HG02588 (cell line): ENCODE measurements around the gene OTUB1.

ENCODE experiments used
- ATAC-seq: cut with Tn5 transposase; IDR thresholded peaks from one replicate; pipeline ENCODE4 v1.9.1; 2021; ENCODE audit warnings: mild to moderate bottlenecking, moderate library complexity; ENCODE audit not compliant: unreplicated experiment

OTUB1 gene

GRCh38 chr11:64022125-64022784 lies 36.0 kb downstream of the OTUB1 start:
- ATAC-seq, result no peak

GRCh38 chr11:64023712-64024710 lies 37.8 kb downstream of the OTUB1 start:
- ATAC-seq, result no peak

GRCh38 chr11:64025205-64025604 lies 39.0 kb downstream of the OTUB1 start:
- no peak for ATAC-seq

DNA sequence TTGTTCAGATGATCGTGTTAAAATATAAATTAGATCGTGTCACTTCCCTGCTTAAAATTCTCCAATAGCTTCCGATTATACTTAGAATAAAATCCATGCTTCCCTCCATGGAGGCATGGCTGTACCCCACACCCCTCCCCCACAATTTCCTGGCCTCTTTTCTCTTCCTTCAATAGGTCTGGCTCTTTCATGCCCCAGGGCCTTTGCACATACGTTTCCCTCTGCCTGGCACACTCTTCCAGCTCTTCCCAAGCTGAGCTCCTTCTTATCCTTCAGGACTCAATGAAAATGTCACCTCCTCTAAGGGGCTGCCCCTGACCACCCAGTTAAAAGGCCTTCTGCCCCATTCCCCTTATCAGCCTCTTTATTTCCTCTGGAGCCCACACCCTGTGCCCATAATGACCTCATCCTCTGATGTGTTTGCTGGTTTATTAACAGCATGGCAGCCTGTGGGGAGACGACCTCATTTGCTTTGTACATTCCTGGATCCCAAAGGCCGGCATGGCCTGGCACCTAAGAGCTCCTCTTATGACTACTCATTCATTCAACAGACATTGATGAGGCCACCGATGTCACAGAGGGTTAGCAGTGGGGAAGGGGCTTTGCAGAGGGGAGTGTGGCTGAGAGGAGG lies 40.5 kb downstream of the OTUB1 start:
- no peak for ATAC-seq

DNA sequence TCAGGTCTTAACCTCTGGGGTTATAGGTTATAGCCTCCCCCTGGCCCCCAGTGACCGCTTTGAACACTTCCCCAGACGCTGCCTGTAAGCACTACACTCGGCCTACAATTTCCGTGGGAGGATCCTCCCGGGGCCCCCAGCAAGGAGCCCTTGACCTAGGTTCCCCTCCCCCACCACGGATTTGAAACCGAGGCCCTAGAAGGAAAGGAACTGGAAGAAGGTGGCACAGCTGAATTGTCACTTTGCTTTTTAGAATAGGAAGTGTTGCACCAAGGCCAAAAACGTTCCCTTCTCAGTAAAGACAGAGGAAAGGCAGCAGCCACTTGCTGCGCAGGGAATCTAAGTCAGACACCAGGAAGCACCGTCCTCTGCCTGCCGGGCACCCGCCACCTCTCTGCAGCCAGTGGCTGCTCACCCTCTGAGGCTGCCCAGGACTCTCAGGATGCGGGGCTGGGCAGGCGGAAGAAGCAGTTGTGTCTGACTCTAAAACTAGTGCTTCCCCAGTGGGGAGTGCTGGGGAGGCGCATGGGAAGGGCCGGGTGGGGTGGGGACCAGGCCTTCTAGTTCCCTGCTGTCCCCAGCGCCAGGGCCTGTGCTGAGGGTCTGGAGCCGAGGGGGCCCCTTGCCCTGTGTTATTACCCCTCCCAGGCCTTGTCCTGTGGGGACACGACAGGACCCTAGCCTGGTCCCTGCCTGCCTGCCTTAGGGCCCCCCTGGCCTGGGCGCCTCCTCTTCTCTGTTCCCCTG lies 41.6 kb downstream of the OTUB1 start:
- ATAC-seq, result no peak

DNA sequence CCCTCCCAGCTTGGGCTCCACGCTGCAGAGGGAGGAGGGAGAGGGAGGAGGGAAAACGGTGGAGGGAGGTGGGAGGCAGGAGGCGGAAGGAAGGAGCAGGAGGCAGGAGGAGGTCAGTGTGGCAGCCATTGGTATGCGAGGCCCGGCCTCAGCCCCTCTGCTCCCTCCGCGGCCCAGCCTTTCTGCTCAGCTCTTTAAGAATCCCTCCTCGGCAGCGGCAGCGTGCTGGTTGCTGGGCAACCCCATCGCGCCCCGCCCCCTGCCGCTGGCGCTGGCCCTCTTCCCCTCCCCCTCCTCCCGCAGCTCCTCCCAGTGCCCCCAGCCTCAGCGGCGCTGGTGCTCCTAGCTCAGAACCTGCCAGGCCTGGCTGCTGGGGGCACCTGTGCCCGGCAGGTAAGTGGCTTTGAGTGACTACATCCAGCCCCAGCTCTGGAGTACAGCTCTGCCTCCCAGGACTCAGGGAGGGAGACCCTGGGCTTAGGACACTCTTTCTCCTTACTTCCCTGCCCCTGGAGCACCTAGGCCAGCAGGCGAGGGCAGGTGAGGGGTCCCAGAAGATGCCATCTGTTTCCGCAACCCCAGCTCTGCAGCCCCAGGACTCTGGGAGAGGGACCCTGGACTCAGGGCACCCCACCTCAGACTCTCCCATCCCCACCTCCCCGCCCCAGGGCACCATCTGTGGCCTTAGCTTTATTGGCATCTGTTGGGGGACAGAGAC lies 42.3 kb downstream of the OTUB1 start:
- ATAC-seq, result no peak

DNA sequence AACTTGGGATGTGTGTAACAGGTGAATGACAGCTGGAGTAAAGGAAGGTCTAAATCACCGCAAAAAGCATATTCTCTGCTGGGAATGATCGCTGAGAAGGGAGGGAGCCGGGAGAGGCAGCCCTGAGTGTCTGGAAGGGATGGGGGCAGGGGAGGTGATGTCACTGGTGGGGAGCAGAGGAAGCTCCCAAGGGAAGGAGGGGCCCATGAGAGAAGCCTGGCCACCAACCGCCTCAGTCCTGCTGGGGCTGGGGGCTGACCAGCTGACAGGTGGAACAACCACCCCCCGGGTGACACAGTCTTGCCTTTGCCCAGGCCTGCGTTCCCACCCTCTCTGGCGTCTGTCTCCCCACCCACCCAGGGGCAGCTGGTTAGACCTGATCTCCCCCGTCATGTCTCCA lies 43.5 kb downstream of the OTUB1 start:
- no peak for ATAC-seq

DNA sequence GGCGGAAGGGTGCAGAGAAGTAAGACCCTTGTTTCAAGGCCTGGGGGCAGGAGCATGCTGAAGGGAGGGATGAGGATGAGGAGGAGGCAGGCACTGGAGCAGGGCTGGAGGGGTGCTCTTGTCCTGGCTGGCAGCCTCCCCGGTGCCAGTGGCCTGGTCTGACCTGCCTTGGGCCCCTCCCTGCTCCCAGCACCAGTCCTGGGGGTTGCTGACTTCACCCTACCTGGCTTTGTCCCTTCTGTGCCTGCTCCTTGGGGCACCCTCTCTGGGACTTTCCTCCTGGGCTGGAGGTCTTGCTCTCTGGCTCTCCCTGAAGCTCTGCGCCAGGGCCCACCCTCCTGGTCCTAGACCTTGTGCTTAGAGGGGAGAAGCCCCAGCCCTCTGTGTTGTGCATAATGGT lies 44.8 kb downstream of the OTUB1 start:
- no peak for ATAC-seq

DNA sequence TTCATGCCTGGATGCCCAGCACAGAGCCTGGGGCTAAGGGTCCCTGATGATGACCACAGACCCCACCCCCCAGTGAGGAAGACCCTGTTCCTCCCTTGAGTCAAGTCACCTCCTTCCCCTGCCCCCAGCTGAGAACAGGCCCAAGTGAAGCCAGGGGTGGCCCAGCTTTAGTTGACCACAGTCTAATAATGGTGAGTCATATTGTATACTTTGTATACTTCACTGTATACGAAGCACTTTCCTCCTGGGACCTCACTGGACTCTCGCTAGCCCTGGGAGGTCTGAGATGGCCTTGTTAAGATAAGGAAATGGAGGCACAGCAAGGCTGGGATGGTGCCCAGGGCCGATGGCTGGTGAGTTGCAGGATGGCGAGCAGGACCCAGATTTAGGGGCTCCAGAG lies 45.8 kb downstream of the OTUB1 start:
- ATAC-seq, result no peak

- ATAC-seq, result no peak
These were observed 48.2 kb downstream of the OTUB1 start for GRCh38 chr11:64034411-64034811.

- ATAC-seq, result no peak
These were observed 48.9 kb downstream of the OTUB1 start for GRCh38 chr11:64035081-64035524.

DNA sequence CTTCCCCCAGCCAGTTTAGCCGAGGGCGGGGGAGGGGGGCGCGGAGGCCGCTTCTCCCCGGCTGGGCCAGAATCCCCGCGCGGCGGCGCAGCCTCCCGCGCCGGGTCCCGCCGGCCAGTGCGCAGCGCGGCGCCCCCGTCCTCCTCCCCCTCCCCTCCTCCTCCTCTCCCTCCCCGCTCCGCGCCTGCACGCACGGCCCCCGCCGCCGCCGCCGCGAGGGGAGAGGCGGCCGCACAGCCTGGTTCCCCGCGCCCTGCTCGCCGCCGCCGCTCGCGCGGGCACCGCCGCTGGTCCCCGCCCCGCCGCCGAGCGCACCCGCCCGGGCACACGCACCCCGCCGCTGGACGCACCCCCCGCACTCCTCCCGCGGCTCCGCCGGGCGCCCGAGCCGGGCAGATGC lies 49.3 kb downstream of the OTUB1 start, which contains the start of gene FLRT1:
TSS of gene FLRT1 (plus strand) at position 356 of the 400 bp plus-strand sequence. CDS start 80,337 bp downstream, outside the sequence.
- ATAC-seq, result no peak

DNA sequence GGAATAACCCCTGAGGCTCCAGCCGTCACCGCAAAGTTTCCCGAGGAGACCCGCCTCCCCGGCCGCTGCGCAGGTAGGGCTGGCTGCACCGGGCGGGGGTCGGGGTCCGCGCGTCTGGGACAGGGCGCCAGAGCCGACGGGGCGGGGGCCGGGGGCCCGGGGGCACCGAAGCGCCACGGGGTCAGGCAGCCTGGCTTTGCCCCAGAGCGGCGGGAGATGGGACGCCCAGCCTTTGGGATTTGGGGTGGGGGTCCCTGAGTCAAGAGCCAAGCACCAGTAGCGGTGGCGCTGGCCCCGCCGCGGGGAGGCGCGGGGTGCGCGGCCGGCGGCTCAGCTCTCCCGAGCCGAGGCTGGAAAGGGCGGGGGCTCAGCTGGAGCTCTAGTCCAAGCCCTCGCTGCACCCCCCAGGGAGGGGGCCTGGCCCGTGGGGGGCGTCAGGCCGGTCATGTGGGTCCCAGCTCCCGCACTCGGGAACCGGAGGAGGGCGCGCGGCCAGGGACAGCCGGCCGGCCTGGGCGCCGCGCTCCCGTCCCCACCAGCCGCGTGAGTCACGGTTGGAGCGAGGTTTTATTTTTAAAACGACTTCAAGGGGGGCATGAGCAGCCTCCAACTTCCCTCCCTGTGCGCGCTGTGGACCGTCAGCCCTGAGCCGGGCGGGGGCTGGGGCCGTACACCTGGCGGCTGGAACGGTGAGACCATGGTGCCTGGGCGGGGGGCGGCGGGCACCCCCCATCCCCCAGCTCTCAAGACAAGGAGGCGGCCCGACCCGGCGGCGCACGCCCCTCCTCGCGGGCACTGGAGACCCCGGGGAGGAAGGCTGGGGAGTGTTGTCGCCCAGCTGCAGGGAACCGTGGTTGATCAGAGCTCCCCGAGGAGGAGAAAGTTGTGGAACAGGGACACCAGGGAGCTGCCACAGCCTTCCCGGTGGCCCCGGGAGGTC lies 50.1 kb downstream of the OTUB1 start:
- no peak for ATAC-seq

DNA sequence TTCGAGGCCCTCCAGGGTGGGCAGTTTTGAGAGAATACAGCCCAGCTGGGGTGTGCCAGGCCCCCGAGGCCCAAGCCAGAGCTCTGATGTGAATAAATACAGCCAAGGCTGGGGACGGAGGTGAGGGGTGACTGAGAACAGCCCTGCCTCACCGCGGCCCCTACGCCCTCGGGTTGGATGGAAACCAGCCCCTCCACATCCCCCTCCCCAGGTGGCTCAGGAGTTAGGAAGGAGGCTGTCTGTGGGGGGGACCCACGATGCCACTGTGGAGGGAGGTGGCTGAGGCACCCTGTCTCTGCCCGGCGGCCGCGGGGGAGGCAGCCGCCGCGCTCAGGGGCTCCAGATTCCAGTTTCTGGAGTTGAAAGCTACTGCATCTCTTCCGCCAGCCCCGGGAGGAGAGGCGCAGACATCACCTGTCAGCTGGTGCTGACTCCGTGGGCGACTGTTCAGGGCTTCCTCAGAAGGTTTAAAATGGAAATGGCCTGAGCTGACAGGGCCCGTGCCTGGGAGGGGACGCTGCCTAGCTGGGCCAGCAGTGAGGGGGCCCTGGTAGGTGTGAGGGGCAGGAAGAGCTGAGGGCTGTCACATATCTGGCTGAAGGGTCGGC lies 50.9 kb downstream of the OTUB1 start:
- ATAC-seq, result no peak

DNA sequence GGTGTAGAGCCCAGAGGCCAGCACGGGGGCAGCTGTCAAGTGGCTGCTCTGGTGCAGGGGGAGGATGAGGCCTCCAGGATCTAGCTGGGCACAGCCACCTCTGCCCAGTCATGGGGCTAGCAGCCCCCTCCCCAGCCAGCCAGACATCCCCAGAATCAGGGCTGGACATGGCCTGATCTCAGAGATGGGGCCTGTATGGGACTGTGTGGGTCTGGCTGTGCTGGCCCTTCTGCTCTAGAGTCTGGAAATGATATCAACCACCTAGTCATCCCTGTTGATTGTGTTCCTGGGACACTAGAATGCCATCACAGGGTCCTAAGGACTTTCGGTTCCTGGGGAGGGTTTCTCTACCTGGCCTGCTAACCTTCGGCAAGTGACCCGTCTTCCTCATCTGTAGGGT lies 52.3 kb downstream of the OTUB1 start:
- ATAC-seq, result no peak

- no peak for ATAC-seq
These were observed 52.9 kb downstream of the OTUB1 start for GRCh38 chr11:64039012-64039665.

GRCh38 chr11:64040684-64041322 lies 54.6 kb downstream of the OTUB1 start:
- ATAC-seq, result no peak

- no peak for ATAC-seq
These were observed 55.6 kb downstream of the OTUB1 start for GRCh38 chr11:64041846-64042245.
